Loucy (cell line): ENCODE data around the gene CAVIN1.

Experiments
- H2AFZ ChIP-seq: fragments of 200-600 bp; sonication (generic); 2 replicates; pipeline ENCODE4 v1.6.0; 2016; ENCODE audit warnings: antibody characterized with exemption, mild to moderate bottlenecking, low read length, moderate library complexity
- H3F3A ChIP-seq: fragments of 200-600 bp; 2 replicates; pipeline ENCODE4 v1.6.0; 2016; ENCODE audit warnings: antibody characterized with exemption, low read depth, mild to moderate bottlenecking
- H3K27me3 ChIP-seq: fragments of 200-600 bp; sonication (generic); 2 replicates; pipeline ENCODE4 v1.6.1; 2014; ENCODE audit warnings: low read length, mild to moderate bottlenecking; ENCODE audit not compliant: insufficient read depth, poor library complexity, severe bottlenecking
- H3K36me3 ChIP-seq: fragments of 200-600 bp; sonication (generic); 2 replicates; pipeline ENCODE4 v1.6.1; 2016; ENCODE audit warnings: low read length; ENCODE audit not compliant: insufficient read depth
- H3K4me1 ChIP-seq: fragments of 200-600 bp; sonication (generic); 2 replicates; pipeline ENCODE4 v1.5.1; 2014; ENCODE audit warnings: low read length, mild to moderate bottlenecking; ENCODE audit not compliant: insufficient read depth, poor library complexity, severe bottlenecking
- H3K4me2 ChIP-seq: fragments of 200-600 bp; sonication (generic); 2 replicates; pipeline ENCODE4 v1.6.0; 2014; ENCODE audit warnings: antibody characterized with exemption, low read length, low read depth, mild to moderate bottlenecking; ENCODE audit not compliant: poor library complexity, severe bottlenecking
- H3K4me3 ChIP-seq: fragments of 200-600 bp; sonication (generic); 2 replicates; pipeline ENCODE4 v1.5.1; 2014; ENCODE audit warnings: low read length, mild to moderate bottlenecking, mixed read lengths; ENCODE audit not compliant: poor library complexity, severe bottlenecking
- H3K79me2 ChIP-seq: fragments of 200-600 bp; sonication (generic); 2 replicates; pipeline ENCODE4 v1.6.1; 2014; ENCODE audit warnings: low read length; ENCODE audit not compliant: insufficient read depth
- H3K9ac ChIP-seq: fragments of 200-600 bp; sonication (generic); 2 replicates; pipeline ENCODE4 v1.6.0; 2014; ENCODE audit warnings: mild to moderate bottlenecking, low read depth, low read length, moderate library complexity; ENCODE audit not compliant: poor library complexity, severe bottlenecking
- H3K9me2 ChIP-seq: fragments of 200-600 bp; sonication (generic); replicated peaks from 2 replicates; pipeline ENCODE4 v1.6.1; 2016; ENCODE audit warnings: low read depth, low read length, mixed read lengths
- H3K9me3 ChIP-seq: fragments of 200-600 bp; sonication (generic); 2 replicates; pipeline ENCODE4 v1.6.1; 2014; ENCODE audit warnings: mild to moderate bottlenecking, antibody characterized with exemption, low read length, low read depth; ENCODE audit not compliant: insufficient read depth
- H4K20me1 ChIP-seq: fragments of 200-600 bp; sonication (generic); 2 replicates; pipeline ENCODE4 v1.6.0; 2014; ENCODE audit warnings: antibody characterized with exemption, low read length, mild to moderate bottlenecking; ENCODE audit not compliant: insufficient read depth, poor library complexity, severe bottlenecking
- EZH2phosphoT487 ChIP-seq: fragments of 200-600 bp; IDR thresholded peaks from 2 replicates; pipeline ENCODE4 v1.6.1; 2018; ENCODE audit warnings: antibody characterized with exemption, mild to moderate bottlenecking, moderate library complexity, borderline replicate concordance
- TF ChIP-seq, protein P1 (sequence below): fragments of 200-600 bp; sonication (generic); conservative IDR thresholded peaks from 2 replicates; pipeline ENCODE4 v1.5.1; 2014; ENCODE audit warnings: mild to moderate bottlenecking, antibody characterized with exemption, low read length

CAVIN1 gene

GRCh38 chr17:42441371-42442195, 18.5 kb upstream of the CAVIN1 start:
- Histone ChIP-seq H3K27me3 (no peaks in the 10 kb centered on the region), H3F3A (no peaks in the 10 kb centered on the region), H3K9me2 (no peaks in the 10 kb centered on the region), H4K20me1 (no peaks in the 10 kb centered on the region), H3K4me3 (no peak overlapping the region), H3K4me1 (no peaks in the 10 kb centered on the region), H3K4me2 (no peak overlapping the region), H3K9ac (no peak overlapping the region), H3K36me3 (no peaks in the 10 kb centered on the region), H3K79me2 (no peaks in the 10 kb centered on the region), H3K9me3 (no peaks in the 10 kb centered on the region), H2AFZ (no peak overlapping the region; the same call in 1 of the 2 replicates)
- TF ChIP-seq, protein P1, sequence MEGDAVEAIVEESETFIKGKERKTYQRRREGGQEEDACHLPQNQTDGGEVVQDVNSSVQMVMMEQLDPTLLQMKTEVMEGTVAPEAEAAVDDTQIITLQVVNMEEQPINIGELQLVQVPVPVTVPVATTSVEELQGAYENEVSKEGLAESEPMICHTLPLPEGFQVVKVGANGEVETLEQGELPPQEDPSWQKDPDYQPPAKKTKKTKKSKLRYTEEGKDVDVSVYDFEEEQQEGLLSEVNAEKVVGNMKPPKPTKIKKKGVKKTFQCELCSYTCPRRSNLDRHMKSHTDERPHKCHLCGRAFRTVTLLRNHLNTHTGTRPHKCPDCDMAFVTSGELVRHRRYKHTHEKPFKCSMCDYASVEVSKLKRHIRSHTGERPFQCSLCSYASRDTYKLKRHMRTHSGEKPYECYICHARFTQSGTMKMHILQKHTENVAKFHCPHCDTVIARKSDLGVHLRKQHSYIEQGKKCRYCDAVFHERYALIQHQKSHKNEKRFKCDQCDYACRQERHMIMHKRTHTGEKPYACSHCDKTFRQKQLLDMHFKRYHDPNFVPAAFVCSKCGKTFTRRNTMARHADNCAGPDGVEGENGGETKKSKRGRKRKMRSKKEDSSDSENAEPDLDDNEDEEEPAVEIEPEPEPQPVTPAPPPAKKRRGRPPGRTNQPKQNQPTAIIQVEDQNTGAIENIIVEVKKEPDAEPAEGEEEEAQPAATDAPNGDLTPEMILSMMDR = no peak
- TF ChIP-seq EZH2phosphoT487 = no peak

GRCh38 chr17:42438600-42439567, 15.8 kb upstream of the CAVIN1 start:
- no peak overlapping the region for H2AFZ ChIP-seq
- H3K4me2 ChIP-seq = no peak overlapping the region
- H3K27me3 ChIP-seq = no peaks in the 10 kb centered on the region
- no peaks in the 10 kb centered on the region for H3K36me3 ChIP-seq
- H3K9me3 ChIP-seq = no peaks in the 10 kb centered on the region
- TF ChIP-seq, protein P1 = peak; percentile 52
- no peak for TF ChIP-seq EZH2phosphoT487
- H3K4me3 ChIP-seq = no peak overlapping the region
- no peak overlapping the region for H3K9ac ChIP-seq
- H3K79me2 ChIP-seq = no peaks in the 10 kb centered on the region
- H3F3A ChIP-seq = no peaks in the 10 kb centered on the region
- no peaks in the 10 kb centered on the region for H4K20me1 ChIP-seq
- H3K9me2 ChIP-seq = no peaks in the 10 kb centered on the region
- no peaks in the 10 kb centered on the region for H3K4me1 ChIP-seq

DNA sequence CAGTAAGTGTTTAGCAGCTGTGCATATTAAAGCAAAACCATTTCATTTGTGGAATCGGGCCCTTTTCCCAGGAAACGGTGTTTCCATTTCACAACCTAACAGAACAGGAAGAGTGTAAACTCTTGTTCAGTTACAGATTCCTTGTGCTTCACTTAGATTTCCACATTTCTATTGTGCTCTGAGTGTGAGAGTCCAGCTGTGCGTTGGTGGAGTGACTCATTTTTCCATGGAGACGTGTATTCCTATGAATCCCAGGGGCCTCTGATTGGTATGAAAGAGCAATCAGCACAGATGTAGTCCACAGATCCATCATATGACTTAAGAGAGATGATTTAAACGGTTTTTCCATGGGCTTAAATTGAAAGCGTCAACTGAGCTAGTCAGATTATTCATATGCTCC, 13.3 kb upstream of the CAVIN1 start:
- Histone ChIP-seq H3F3A (no peaks in the 10 kb centered on the region), H3K4me2 (no peak overlapping the region), H3K36me3 (no peaks in the 10 kb centered on the region), H3K4me3 (no peak overlapping the region), H4K20me1 (no peaks in the 10 kb centered on the region), H3K4me1 (no peaks in the 10 kb centered on the region), H3K9ac (no peak overlapping the region), H3K9me2 (no peaks in the 10 kb centered on the region), H3K9me3 (no peaks in the 10 kb centered on the region), H3K27me3 (no peaks in the 10 kb centered on the region), H2AFZ (no peak overlapping the region), H3K79me2 (no peaks in the 10 kb centered on the region)
- TF ChIP-seq, protein P1 = no peak
- no peak for TF ChIP-seq EZH2phosphoT487
